Testis (tissue), 2 donors: Measurements from ENCODE around the gene THSD4.

Experiments
- POLR2A ChIP-seq: fragments of 450-650 bp; IDR thresholded peaks from one replicate; pipeline ENCODE4 v1.6.1; 2017; ENCODE audit warnings: antibody characterized with exemption, mild to moderate bottlenecking, moderate library complexity
- TF ChIP-seq, protein P1 (sequence below), 3 experiments: fragments of 450-650 bp in 2 of 3; fragments of 200-600 bp in 1 of 3; sonication (generic) in 1 of 3; IDR thresholded peaks; one replicate each; pipeline ENCODE4 v1.5.1; 2016 to 2019; ENCODE audit warnings: antibody characterized with exemption in 3 of 3, mild to moderate bottlenecking in 2 of 3, moderate library complexity in 1 of 3

DNA sequence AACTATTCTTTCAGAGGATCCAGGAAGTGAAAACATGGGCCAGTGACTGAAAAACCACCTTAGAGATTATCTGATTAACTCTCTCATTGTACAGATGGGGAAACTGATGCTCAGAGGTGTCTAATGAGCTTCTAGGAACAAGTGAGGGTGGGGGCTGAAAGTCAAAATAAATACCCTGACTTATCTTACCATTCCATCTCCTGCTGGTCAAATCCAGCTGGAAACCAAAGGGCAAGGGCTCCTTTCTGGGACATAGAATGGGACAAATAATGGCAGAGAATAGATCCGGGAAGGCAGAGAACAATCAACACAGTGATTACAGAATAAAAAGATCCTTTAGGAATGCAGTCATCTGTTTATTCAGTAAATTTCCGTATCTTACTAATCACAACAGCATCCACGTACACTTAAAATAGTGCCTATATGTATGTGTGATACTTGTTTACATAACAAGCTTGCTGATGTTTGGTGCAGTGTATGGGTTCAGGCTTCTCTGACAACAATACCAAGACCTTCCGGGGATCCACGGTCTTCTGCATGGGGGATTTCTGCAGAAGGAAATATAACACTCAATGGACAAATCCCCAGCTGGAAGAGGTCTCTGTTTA is 173.2 kb downstream of the THSD4 start:
- TF ChIP-seq, protein P1, sequence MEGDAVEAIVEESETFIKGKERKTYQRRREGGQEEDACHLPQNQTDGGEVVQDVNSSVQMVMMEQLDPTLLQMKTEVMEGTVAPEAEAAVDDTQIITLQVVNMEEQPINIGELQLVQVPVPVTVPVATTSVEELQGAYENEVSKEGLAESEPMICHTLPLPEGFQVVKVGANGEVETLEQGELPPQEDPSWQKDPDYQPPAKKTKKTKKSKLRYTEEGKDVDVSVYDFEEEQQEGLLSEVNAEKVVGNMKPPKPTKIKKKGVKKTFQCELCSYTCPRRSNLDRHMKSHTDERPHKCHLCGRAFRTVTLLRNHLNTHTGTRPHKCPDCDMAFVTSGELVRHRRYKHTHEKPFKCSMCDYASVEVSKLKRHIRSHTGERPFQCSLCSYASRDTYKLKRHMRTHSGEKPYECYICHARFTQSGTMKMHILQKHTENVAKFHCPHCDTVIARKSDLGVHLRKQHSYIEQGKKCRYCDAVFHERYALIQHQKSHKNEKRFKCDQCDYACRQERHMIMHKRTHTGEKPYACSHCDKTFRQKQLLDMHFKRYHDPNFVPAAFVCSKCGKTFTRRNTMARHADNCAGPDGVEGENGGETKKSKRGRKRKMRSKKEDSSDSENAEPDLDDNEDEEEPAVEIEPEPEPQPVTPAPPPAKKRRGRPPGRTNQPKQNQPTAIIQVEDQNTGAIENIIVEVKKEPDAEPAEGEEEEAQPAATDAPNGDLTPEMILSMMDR (IDR thresholded peaks at IDR 0.05): no peak
- TF ChIP-seq POLR2A: no peak
